ENCODE data around the gene TMPRSS7.

TMPRSS7 gene

DNA sequence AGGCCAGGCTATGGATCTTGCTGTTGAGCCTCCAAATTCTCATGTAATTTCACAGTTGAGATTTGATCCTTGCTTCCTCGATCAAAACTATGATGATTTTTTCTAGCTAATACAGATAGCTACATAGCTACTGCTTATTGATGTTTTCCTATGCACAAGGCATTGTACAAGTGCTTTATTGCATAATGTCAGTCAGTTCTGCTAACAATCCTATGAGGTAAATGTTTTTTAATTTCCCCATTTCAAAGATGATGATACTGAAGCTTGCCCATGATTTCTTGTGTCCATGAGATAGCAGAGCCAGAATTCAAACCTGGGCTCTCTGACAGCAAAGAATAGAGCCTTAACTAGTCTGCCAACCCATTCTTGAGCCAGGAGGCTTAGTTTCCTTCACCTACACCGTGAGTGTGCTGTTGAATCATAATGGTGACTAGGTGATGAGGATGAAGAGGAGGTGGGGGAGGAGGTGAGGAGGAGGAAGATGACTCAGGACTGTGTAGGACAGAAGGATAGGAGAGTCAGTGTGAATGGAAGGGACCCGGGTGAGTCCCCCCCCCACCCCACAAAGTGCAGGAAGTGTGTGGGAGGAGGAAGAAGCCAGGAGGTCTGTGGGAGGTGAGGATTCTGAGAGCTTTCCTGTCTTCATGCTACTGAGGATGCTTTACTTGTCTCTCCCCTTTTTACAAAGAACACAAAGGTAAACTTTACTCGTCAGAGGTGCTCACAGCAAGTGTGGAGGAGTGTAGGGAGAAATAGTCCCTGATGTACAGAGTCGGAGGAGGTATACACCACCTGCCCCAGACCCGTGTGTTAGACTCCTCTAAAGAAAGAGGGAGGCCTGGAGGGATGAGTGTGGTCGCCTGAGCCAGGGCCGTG lies 32.2 kb upstream of the TMPRSS7 start:
- H3K4me1 ChIP-seq (ENCODE audit: control insufficient read depth, insufficient read depth, low read length), result peaks cover 15% of the 10 kb centered on the region
- no peaks in the 10 kb centered on the region for H3K9me3 ChIP-seq (ENCODE audit: control insufficient read depth, insufficient read depth, low read length)
- no peaks in the 10 kb centered on the region for H3K36me3 ChIP-seq (ENCODE audit: control insufficient read depth, insufficient read depth, low read length)
- no peak overlapping the region for H3K4me3 ChIP-seq (ENCODE audit: low read depth, low read length)
- H3K9ac ChIP-seq (ENCODE audit: low read depth, low read length), result no peak overlapping the region
- peaks cover 23% of the 10 kb centered on the region for H3K27me3 ChIP-seq (ENCODE audit: control insufficient read depth, insufficient read depth, low read length)

DNA sequence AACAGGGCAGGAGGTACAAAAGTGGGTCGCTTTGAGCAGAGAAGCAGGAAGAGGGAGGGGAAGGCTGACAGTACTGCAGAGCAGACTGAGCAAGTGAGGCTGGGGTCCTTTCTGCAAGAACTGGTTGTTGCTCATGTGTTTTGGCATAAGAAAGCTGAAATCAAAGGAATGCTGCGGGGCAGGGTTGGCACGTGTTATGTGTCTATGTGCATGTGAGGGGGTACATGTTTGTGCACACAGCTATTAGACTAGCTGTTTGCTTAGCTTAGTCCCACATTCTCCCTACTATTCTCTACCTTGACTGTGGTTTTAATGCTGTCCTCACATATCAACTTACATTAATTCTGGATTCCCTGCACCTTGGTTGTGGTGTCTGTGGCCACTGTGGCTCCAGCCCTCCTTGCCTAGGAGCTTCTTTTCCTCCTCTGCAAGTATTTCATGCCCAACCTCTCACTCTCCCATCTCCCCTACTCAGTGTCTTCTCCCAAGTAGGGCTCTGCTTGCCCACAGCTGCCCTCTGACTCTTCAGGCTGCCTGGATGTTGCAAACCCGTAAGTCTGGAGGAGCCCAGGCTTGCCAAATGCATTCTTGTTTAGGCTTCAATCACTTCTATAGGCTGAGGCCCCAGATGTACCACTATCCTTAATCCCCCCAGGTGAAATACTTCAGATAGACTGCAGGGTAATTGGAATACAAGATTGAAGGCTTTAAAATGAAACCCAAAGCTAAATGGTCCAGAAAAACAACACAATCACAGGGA lies 31.0 kb upstream of the TMPRSS7 start:
- H3K27me3 ChIP-seq (ENCODE audit: control insufficient read depth, insufficient read depth, low read length), result peaks cover 19% of the 10 kb centered on the region

DNA sequence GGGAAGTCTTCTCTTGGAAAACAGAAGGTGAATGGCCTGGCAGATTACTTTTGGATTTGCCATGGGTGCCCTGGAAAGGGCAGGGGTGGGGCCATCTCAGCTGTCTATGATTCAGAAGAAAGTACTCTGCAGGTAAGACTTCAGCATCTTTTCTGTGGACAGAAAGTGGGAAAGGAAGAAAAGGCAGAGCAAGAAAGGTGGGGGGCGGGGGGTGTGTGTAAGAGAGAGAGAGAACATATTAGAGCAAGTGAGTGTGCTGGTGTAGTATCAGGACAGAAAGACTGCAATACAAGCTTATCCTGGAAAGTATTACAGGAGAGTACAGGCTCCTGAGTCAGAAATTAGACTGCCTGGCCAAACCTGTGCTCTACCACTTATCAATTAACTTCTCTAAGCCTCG lies 30.3 kb upstream of the TMPRSS7 start:
- H3K9me3 ChIP-seq (ENCODE audit: control insufficient read depth, insufficient read depth, low read length), result no peaks in the 10 kb centered on the region
- H3K9ac ChIP-seq (ENCODE audit: low read depth, low read length), result no peak overlapping the region
- H3K4me1 ChIP-seq (ENCODE audit: control insufficient read depth, insufficient read depth, low read length), result peaks cover 15% of the 10 kb centered on the region
- H3K36me3 ChIP-seq (ENCODE audit: control insufficient read depth, insufficient read depth, low read length), result no peaks in the 10 kb centered on the region
- peaks cover 16% of the 10 kb centered on the region for H3K27me3 ChIP-seq (ENCODE audit: control insufficient read depth, insufficient read depth, low read length)
- H3K4me3 ChIP-seq (ENCODE audit: low read depth, low read length), result no peak overlapping the region

More for the DNA sequence above, 31.0 kb upstream of the TMPRSS7 start:
- H3K4me3 ChIP-seq (ENCODE audit: low read depth, low read length), result no peak overlapping the region
- H3K9me3 ChIP-seq (ENCODE audit: control insufficient read depth, insufficient read depth, low read length), result no peaks in the 10 kb centered on the region
- no peak overlapping the region for H3K9ac ChIP-seq (ENCODE audit: low read depth, low read length)
- peaks cover 15% of the 10 kb centered on the region for H3K4me1 ChIP-seq (ENCODE audit: control insufficient read depth, insufficient read depth, low read length)
- H3K36me3 ChIP-seq (ENCODE audit: control insufficient read depth, insufficient read depth, low read length), result no peaks in the 10 kb centered on the region

DNA sequence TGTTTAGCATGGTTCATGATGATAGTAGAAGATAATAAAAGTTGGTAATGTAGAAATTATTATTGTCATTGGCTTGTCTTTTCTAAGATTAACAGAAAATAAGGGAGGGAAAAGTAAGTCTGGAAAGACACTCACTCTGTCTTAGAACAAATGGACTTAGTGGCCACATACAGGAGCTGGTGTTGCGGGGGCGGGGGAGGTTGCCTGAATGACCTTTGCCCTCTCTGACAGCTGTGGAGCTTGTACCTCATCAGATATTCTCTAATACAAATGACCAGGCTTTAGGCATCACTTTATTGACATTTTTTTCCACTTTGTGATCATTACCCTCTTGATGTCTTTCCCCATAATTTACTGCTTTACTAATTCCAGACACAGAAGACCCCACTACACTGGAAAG lies 29.9 kb upstream of the TMPRSS7 start:
- Histone ChIP-seq H3K4me3 (ENCODE audit: low read depth, low read length) (no peak overlapping the region), H3K9ac (ENCODE audit: low read depth, low read length) (no peak overlapping the region), H3K9me3 (ENCODE audit: control insufficient read depth, insufficient read depth, low read length) (no peaks in the 10 kb centered on the region), H3K27me3 (ENCODE audit: control insufficient read depth, insufficient read depth, low read length) (peaks cover 11% of the 10 kb centered on the region), H3K36me3 (ENCODE audit: control insufficient read depth, insufficient read depth, low read length) (no peaks in the 10 kb centered on the region), H3K4me1 (ENCODE audit: control insufficient read depth, insufficient read depth, low read length) (peaks cover 15% of the 10 kb centered on the region)

DNA sequence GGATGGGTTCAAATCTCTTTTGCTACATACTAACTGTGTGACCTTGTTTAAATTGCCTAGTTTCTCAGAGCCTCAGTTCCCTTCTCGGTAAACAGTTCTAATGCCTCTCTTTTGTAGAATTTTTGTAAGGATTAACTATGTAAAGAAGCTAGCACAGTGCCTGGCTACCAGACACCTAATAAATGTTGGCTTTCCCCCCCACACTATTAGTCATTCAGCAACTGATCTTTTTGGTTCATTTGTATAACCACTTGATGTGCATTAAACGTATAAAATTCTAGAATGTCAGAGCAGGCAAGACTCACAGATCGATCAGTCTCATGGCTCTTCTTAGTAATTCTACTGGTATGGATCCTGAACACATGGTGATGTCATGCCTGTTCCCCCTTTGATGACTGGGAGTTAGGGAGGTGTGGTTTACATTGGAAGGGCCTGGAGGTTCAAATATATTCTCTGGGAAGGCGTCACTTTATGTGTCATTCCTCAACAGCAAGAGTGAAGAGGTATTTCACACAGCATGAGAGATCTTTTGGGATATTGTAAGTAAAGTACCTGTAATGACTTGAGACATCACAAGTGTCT lies 29.4 kb upstream of the TMPRSS7 start:
- H3K4me3 ChIP-seq (ENCODE audit: low read depth, low read length), result no peak overlapping the region
- no peaks in the 10 kb centered on the region for H3K9me3 ChIP-seq (ENCODE audit: control insufficient read depth, insufficient read depth, low read length)
- no peak overlapping the region for H3K9ac ChIP-seq (ENCODE audit: low read depth, low read length)
- H3K27me3 ChIP-seq (ENCODE audit: control insufficient read depth, insufficient read depth, low read length), result peaks cover 6% of the 10 kb centered on the region
- H3K36me3 ChIP-seq (ENCODE audit: control insufficient read depth, insufficient read depth, low read length), result no peaks in the 10 kb centered on the region
- peaks cover 15% of the 10 kb centered on the region for H3K4me1 ChIP-seq (ENCODE audit: control insufficient read depth, insufficient read depth, low read length)

DNA sequence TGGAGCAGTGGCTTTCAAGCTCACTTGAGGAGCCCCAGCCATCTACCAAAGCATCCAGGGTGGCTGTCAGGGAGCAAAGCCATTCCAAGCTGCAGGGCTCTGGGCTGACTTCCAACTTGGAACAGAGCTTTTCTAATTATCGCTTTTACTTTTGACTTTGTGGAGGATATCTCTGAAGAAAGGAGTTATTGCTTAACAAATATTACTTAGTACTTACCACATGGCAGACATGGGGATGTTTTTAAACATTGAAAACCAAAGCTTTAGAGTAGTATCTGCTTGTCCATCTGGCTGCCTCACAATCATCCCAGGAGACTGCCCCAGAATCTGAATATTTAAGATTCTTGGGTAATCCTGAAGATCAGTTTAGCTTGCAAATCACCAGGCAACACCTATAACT lies 26.9 kb upstream of the TMPRSS7 start:
- no peaks in the 10 kb centered on the region for H3K9me3 ChIP-seq (ENCODE audit: control insufficient read depth, insufficient read depth, low read length)
- H3K9ac ChIP-seq (ENCODE audit: low read depth, low read length), result no peak overlapping the region
- no peaks in the 10 kb centered on the region for H3K36me3 ChIP-seq (ENCODE audit: control insufficient read depth, insufficient read depth, low read length)
- peaks cover 3% of the 10 kb centered on the region for H3K27me3 ChIP-seq (ENCODE audit: control insufficient read depth, insufficient read depth, low read length)
- H3K4me3 ChIP-seq (ENCODE audit: low read depth, low read length), result no peak overlapping the region
- H3K4me1 ChIP-seq (ENCODE audit: control insufficient read depth, insufficient read depth, low read length), result peaks cover 3% of the 10 kb centered on the region

DNA sequence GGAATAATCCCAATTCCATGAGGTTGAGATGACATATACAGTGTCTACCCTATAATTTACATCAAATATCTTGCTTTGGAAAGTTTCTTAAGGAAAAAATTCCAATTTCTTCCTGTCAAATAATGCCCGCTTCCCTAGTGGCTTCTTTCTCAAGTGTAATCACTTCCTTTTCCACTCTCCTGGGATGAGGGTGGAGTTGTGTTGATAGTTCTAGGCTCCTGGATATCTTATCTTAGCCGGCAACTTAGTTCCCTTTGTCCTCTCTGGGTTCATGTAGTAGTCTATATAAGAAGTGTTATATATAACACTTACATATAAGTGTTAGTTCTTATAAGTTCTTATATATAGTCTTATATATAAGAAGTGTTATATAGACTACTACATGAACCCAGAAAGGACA lies 24.9 kb upstream of the TMPRSS7 start:
- Histone ChIP-seq H3K36me3 (ENCODE audit: control insufficient read depth, insufficient read depth, low read length) (no peaks in the 10 kb centered on the region), H3K4me1 (ENCODE audit: control insufficient read depth, insufficient read depth, low read length) (no peaks in the 10 kb centered on the region), H3K9ac (ENCODE audit: low read depth, low read length) (no peak overlapping the region), H3K27me3 (ENCODE audit: control insufficient read depth, insufficient read depth, low read length) (no peaks in the 10 kb centered on the region), H3K4me3 (ENCODE audit: low read depth, low read length) (no peak overlapping the region), H3K9me3 (ENCODE audit: control insufficient read depth, insufficient read depth, low read length) (no peaks in the 10 kb centered on the region)

DNA sequence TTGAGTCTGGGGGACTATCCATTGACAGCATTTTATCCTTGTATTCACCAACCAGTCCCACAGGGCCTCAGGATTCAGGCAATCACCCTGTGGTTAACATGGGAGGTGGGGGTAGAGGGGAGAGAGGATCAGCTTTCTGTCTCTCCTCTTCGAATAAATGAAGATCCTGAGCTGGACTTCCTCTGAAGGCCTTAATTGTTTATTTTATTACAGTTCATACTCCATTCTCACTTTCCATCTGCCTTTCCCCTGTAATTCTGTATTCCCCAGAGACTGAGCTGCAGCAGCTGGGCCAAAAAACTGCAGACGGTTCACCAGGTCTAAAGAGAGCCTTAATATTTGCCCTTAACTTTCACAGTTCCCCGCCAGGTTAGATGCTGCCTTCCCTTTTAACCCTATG lies 23.9 kb upstream of the TMPRSS7 start:
- Histone ChIP-seq H3K27me3 (ENCODE audit: control insufficient read depth, insufficient read depth, low read length) (no peaks in the 10 kb centered on the region), H3K9ac (ENCODE audit: low read depth, low read length) (no peak overlapping the region), H3K36me3 (ENCODE audit: control insufficient read depth, insufficient read depth, low read length) (no peaks in the 10 kb centered on the region), H3K4me3 (ENCODE audit: low read depth, low read length) (no peak overlapping the region), H3K9me3 (ENCODE audit: control insufficient read depth, insufficient read depth, low read length) (no peaks in the 10 kb centered on the region), H3K4me1 (ENCODE audit: control insufficient read depth, insufficient read depth, low read length) (no peaks in the 10 kb centered on the region)

DNA sequence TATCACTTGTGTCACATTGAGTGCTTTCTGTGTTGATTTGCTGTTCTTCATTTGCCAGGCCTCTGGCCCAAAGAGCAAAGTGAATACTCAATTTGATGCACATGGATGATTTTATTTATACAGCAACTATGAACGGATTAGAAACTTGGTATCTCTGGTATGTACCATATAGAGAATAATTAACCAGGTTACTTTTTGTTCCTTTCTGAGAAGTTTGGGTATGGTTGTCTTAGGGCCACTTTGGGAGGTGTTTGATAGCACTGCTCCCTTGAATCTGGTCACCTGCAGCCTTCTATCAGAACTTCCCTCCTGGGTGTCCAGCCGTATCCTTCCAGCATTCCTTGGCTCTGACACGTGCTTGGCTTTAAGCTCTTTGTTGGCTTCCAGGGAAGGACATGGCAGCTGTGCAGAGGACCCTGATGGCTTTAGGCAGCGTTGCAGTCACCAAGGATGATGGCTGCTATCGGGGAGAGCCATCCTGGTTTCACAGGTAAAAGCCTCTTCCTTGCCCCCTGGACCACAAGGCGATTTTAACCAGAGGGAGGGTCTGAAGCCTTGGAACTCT lies 23.1 kb upstream of the TMPRSS7 start:
- no peaks in the 10 kb centered on the region for H3K9me3 ChIP-seq (ENCODE audit: control insufficient read depth, insufficient read depth, low read length)
- H3K4me3 ChIP-seq (ENCODE audit: low read depth, low read length), result no peak overlapping the region
- H3K4me1 ChIP-seq (ENCODE audit: control insufficient read depth, insufficient read depth, low read length), result no peaks in the 10 kb centered on the region
- H3K9ac ChIP-seq (ENCODE audit: low read depth, low read length), result no peak overlapping the region
- H3K36me3 ChIP-seq (ENCODE audit: control insufficient read depth, insufficient read depth, low read length), result no peaks in the 10 kb centered on the region
- no peaks in the 10 kb centered on the region for H3K27me3 ChIP-seq (ENCODE audit: control insufficient read depth, insufficient read depth, low read length)

DNA sequence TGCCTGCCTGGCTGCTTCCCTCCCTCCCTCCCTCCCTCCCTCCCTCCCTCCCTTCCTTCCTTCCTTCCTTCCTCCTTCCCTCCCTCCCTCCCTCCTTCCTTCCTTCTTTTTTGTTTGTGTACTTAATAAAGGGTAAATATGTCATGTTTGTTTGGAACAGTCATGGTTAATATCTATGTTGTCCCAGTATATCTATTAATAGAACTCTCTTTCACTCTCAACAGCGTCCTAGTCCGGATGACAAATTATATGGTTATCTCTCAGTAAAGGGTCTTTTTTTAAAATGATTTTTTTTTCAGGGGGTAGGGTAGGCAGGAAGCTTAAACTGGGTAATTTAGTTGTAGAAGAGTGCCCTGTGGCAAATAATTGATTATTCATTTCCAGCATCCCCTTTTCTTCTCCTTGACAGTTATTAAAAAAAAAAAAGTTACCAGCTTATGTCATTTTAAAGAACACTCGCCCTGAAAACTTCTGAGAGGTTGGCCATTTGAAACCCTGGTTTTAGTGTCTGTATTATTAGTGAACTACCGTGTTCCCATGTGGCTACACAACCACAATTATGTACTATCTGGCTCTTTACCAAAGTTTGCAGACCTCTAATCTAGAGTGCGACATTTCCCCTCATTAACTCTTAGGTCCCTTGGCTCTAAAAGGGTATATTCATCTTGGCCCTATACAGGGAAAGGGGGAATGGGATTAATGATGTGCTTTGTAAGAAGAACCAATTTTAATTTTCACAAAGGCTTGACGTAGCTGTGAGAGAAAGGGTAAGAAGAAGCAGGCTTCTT lies 22.1 kb upstream of the TMPRSS7 start:
- Histone ChIP-seq H3K9me3 (ENCODE audit: control insufficient read depth, insufficient read depth, low read length) (no peaks in the 10 kb centered on the region), H3K4me1 (ENCODE audit: control insufficient read depth, insufficient read depth, low read length) (no peaks in the 10 kb centered on the region), H3K4me3 (ENCODE audit: low read depth, low read length) (no peak overlapping the region), H3K27me3 (ENCODE audit: control insufficient read depth, insufficient read depth, low read length) (no peaks in the 10 kb centered on the region), H3K36me3 (ENCODE audit: control insufficient read depth, insufficient read depth, low read length) (no peaks in the 10 kb centered on the region), H3K9ac (ENCODE audit: low read depth, low read length) (no peak overlapping the region)

Data from iPS-15b (cell line).